HepG2 (cell line): Measurements from ENCODE around the gene MTMR10. TPM values are rescaled to one million over a fixed set of nuclear protein-coding genes. Genes with fewer than 3 reads are reported as not detected.

Experiments
- ARNTL ChIP-seq: sonication (generic); formaldehyde crosslinking; IDR thresholded peaks from 2 replicates; pipeline ENCODE4 v1.4.0; 2020; ENCODE audit warnings: mild to moderate bottlenecking, missing genetic modification reagents
- FLYWCH1 ChIP-seq: sonication (generic); formaldehyde crosslinking; IDR thresholded peaks from 2 replicates; pipeline ENCODE4 v1.8.1; 2023; ENCODE audit warnings: mild to moderate bottlenecking, missing genetic modification reagents
- FOXP4 ChIP-seq: sonication (generic); formaldehyde crosslinking; IDR thresholded peaks from 2 replicates; pipeline ENCODE4 v1.4.0; 2020; ENCODE audit warnings: missing genetic modification reagents
- HHEX ChIP-seq: IDR thresholded peaks from 2 replicates; pipeline ENCODE4 v1.6.1; 2016; ENCODE audit warnings: control low read depth
- HNF1B ChIP-seq: sonication (generic); formaldehyde crosslinking; IDR thresholded peaks from 2 replicates; pipeline ENCODE4 v1.5.1; 2020; ENCODE audit warnings: mild to moderate bottlenecking, moderate library complexity, missing genetic modification reagents
- JARID2 ChIP-seq: sonication (generic); formaldehyde crosslinking; IDR thresholded peaks from 2 replicates; pipeline ENCODE4 v1.8.1; 2023; ENCODE audit warnings: missing genetic modification reagents, inconsistent platforms; ENCODE audit not compliant: insufficient replicate concordance
- KMT2A ChIP-seq: sonication (generic); formaldehyde crosslinking; IDR thresholded peaks from 2 replicates; pipeline ENCODE4 v1.4.0; 2020; ENCODE audit warnings: missing genetic modification reagents
- NR2F6 ChIP-seq, 2 experiments: IDR thresholded peaks; 2 replicates each; pipeline ENCODE4 v1.6.1; 2016; ENCODE audit warnings: antibody characterized with exemption in 1 of 2, mild to moderate bottlenecking in 1 of 2
- RBAK ChIP-seq: sonication (generic); formaldehyde crosslinking; IDR thresholded peaks from 2 replicates; pipeline ENCODE4 v1.5.1; 2020; ENCODE audit warnings: mild to moderate bottlenecking, missing genetic modification reagents
- RERE ChIP-seq: IDR thresholded peaks from 2 replicates; pipeline ENCODE4 v1.6.1; 2016; ENCODE audit warnings: low read depth, missing genetic modification reagents, missing compliant biosample characterization
- TFAP4 ChIP-seq: sonication (generic); IDR thresholded peaks from 2 replicates; pipeline ENCODE4 v1.6.1; 2016; ENCODE audit warnings: low read depth, borderline replicate concordance
- TFDP1 ChIP-seq: IDR thresholded peaks from 2 replicates; pipeline ENCODE4 v1.6.1; 2016; ENCODE audit warnings: missing compliant biosample characterization, missing genetic modification reagents, borderline replicate concordance
- ZEB1 ChIP-seq: IDR thresholded peaks from 2 replicates; pipeline ENCODE4 v1.6.1; 2012; ENCODE audit warnings: mild to moderate bottlenecking, low read depth, inconsistent platforms; ENCODE audit not compliant: insufficient replicate concordance
- ZNF121 ChIP-seq: sonication (generic); formaldehyde crosslinking; IDR thresholded peaks from 2 replicates; pipeline ENCODE4 v1.5.0; 2020; ENCODE audit warnings: mild to moderate bottlenecking, missing genetic modification reagents
- ZNF354B ChIP-seq: sonication (generic); formaldehyde crosslinking; IDR thresholded peaks from 2 replicates; pipeline ENCODE4 v1.8.0; 2022; ENCODE audit warnings: mild to moderate bottlenecking, missing genetic modification reagents
- ZNF414 ChIP-seq: sonication (generic); formaldehyde crosslinking; IDR thresholded peaks from 2 replicates; pipeline ENCODE4 v1.5.0; 2020; ENCODE audit warnings: missing genetic modification reagents
- ZNF775 ChIP-seq: sonication (generic); formaldehyde crosslinking; IDR thresholded peaks from 2 replicates; pipeline ENCODE4 v1.4.0; 2020; ENCODE audit warnings: missing genetic modification reagents, mild to moderate bottlenecking, moderate library complexity, borderline replicate concordance
- polyA plus RNA-seq, 8 experiments: library from polyadenylated mRNA; depleted of rRNA in 3 of 8; stranded (reverse) in 7 of 8; unstranded in 1 of 8; fragments of >200 nt; fragmentation: Illumina TruSeq in 4 of 8; extraction: Trizol in 4 of 8; gene quantifications; 2 replicates each; pipeline versions ENCODE4 v1.2.1 to v1.2.3, GENCODE V29; 2011 to 2016; ENCODE audit warnings: low read depth in 4 of 8, missing spikeins in 1 of 8, mixed read lengths in 1 of 8; ENCODE audit not compliant: insufficient read depth in 1 of 8
- total RNA-seq, 5 experiments: library from RNA; depleted of rRNA; stranded (reverse); fragments of >200 nt; fragmentation: Illumina TruSeq; extraction: Trizol; gene quantifications; 2 replicates each; pipeline ENCODE4 v1.2.3, GENCODE V29; 2016; ENCODE audit warnings: low read depth in 1 of 5

MTMR10 gene
- total and polyA plus RNA-seq, 2 of the 13 experiments (the other 11 are each of a cell fraction or from before 2014, with no cell fraction given), result 10.2 to 17.4 TPM

- TF ChIP-seq ZNF414 (CRISPR knock-in tag) (peak; percentile 53; the same call in 1 of the 2 replicates), ARNTL (peak; percentile 49; the same call in 1 of the 2 replicates), NR2F6 (IDR thresholded peaks at IDR 0.05) (no peak), NR2F6 (CRISPR knock-in tag; IDR thresholded peaks at IDR 0.05) (no peak; the same call in none of the 2 replicates), TFDP1 (CRISPR knock-in tag) (peak; percentile 95), ZEB1 (peak; percentile 33), ZNF775 (no peak), KMT2A (peak; percentile 98), FLYWCH1 (no peak), TFAP4 (peak; percentile 77; the same call in 1 of the 2 replicates), JARID2 (CRISPR knock-in tag) (peak; percentile 83), ZNF354B (CRISPR knock-in tag) (no peak), RBAK (CRISPR knock-in tag) (no peak), HHEX (CRISPR knock-in tag) (no peak), ZNF121 (CRISPR knock-in tag) (peak; percentile 37; the same call in 1 of the 2 replicates), FOXP4 (peak; percentile 69; the same call in 1 of the 2 replicates), HNF1B (CRISPR knock-in tag) (peak; percentile 93), RERE (CRISPR knock-in tag) (peak; percentile 39; the same call in 1 of the 2 replicates)
These were observed 87.8 kb downstream of the MTMR10 start, which contains the start of gene FAN1 (continued) for GRCh38 chr15:30903497-30904187.
